AG04449 (cell line): Measurements from ENCODE around the gene TANGO2.

ENCODE experiments used
- CTCF ChIA-PET: fragments of 350-600 bp; formaldehyde crosslinking; extraction: SDS; loops from one replicate; lab custom pipeline; 2021; ENCODE audit warnings: antibody characterized with exemption; lab: Yijun Ruan, JAX
- POLR2A ChIA-PET: fragments of 400-600, 350-600 bp; formaldehyde crosslinking; extraction: SDS; loops from one replicate; lab custom pipeline; 2020; ENCODE audit warnings: antibody characterized with exemption, inconsistent platforms; lab: Yijun Ruan, JAX
- DNase-seq: peaks from one replicate; pipeline ENCODE4 v3.0.0-alpha.2; 2010; ENCODE audit warnings: low read depth, low spot score
- H3K4me3 ChIP-seq: 2 replicates; pipeline ENCODE4 v1.5.1; 2011; ENCODE audit warnings: low read depth, mild to moderate bottlenecking, control low read depth, low read length
- CTCF ChIP-seq: IDR thresholded peaks from one replicate; pipeline ENCODE4 v1.5.1; 2011; ENCODE audit warnings: mild to moderate bottlenecking, moderate library complexity, low read length, control low read depth, inconsistent platforms; ENCODE audit not compliant: insufficient read depth; ENCODE audit errors: missing control alignments

The TANGO2 gene

DNA sequence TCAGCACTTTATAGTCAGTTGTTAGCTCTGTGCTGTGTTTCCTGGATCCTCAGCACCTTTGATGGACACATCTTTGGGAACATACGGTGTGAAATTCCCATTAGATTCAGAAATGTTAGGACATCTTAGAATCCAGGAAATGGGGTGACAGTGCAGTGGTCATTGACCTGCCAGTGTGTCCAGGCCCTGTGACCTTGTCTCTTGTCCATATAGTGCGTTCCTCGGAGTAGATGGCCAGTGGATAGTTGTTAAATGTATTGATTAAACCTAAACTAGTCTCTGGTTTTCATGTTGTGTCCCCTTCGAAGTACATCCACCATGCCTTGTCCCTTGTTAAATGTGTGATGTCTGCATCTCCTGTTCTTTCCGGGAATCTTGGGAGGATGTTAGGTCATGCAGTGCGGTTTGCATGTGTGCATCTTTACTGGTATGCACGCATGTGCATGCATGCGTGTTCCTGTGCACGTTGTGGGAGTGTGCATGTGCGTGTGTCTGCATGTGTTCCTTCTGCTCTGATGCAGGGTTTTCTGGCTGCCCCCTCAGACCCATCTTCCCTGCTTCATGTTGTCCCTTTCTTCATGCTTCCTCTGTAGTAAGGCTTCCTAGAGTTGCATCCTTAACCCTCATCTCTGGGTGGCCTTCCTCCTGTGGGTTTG, 63.1 kb downstream of the TANGO2 start:
- DNase-seq: no peak
- ChIA-PET CTCF (interaction anchor here (1.0 to 1.7 kb wide), 2 partner anchors 17 to 27 kb away, joined by 3 to 5 read pairs; no protein-coding TSS in a partner anchor), POLR2A (interaction anchor here (0.7 kb wide), 1 partner anchor 13 kb away, joined by 4 read pairs; no protein-coding TSS in a partner anchor)
- TF ChIP-seq CTCF: no peak
- H3K4me3 ChIP-seq: no peak overlapping the region

- TF ChIP-seq CTCF: peak; percentile 26
- no peak overlapping the region for H3K4me3 ChIP-seq
- ChIA-PET CTCF (interaction anchor here (0.6 to 1.7 kb wide), 2 partner anchors 14 to 16 kb away, joined by 4 to 5 read pairs; no protein-coding TSS in a partner anchor), POLR2A (no interaction called here)
- no peak for DNase-seq
Observed at GRCh38 chr22:20084547-20085413, 63.9 kb downstream of the TANGO2 start.

DNA sequence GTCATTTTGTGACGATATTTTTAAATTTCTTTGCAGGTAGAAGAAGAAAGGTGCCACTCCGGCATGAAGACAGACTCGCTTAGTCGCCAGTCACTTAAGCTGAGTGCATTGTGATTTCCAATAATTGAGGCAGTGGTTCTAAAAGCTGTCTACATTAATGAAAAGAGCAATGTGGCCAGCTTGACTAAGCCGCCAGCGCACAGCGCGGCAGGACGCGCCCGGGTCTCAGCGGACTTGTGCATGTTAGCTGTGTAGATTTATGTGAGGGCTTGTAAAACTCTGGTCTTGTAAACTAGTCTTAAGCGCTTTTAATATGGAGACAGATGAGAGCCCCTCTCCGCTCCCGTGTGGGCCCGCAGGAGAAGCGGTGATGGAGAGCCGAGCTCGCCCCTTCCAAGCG, 64.7 kb downstream of the TANGO2 start:
- TF ChIP-seq CTCF: no peak
- CTCF ChIA-PET: interaction anchor here (0.6 to 1.7 kb wide), 3 partner anchors 13 to 26 kb away, joined by 4 to 5 read pairs (median 5); no protein-coding TSS in a partner anchor
- H3K4me3 ChIP-seq: no peak overlapping the region
- POLR2A ChIA-PET: no interaction called here
- no peak for DNase-seq

DNA sequence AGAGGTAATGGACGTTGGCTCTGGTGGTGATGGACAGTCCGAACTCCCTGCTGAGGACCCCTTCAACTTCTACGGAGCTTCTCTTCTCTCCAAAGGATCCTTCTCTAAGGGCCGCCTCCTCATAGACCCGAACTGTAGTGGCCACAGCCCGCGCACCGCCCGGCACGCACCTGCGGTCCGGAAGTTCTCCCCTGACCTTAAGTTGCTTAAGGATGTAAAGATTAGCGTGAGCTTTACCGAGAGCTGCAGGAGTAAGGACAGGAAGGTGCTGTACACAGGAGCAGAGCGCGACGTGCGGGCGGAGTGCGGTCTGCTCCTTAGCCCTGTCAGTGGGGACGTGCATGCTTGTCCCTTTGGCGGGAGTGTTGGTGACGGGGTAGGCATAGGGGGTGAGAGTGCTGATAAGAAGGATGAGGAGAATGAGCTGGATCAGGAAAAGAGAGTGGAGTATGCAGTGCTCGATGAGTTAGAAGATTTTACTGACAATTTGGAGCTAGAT, 65.2 kb downstream of the TANGO2 start:
- no peak overlapping the region for H3K4me3 ChIP-seq
- ChIA-PET POLR2A (no interaction called here), CTCF (interaction anchor here (1.0 to 1.7 kb wide), 4 partner anchors 10 to 27 kb away, joined by 3 to 5 read pairs (median 4); no protein-coding TSS in a partner anchor)
- TF ChIP-seq CTCF: no peak
- no peak for DNase-seq

DNA sequence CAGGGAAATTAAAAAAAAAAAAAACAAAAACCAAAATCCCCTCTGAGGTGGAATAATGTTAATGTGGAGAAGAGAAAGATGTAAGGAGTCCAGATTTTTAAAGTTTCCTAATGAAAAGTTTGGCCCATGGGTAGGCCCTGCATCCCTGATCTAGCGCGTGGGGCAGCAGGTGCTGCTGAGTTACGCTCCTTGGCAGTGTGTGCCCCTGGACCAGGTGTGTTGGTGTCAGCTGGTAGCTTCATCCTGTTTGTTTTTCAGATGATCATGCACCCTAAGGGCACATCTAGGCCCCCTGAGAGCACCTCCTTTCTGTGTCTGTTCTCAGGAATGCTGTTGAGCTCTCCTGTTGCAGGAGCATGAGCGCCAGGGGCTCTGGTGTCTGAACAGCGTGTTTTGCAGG, 65.9 kb downstream of the TANGO2 start:
- no peak for DNase-seq
- no peak overlapping the region for H3K4me3 ChIP-seq
- CTCF ChIA-PET: interaction anchor here (1.0 to 1.5 kb wide), 3 partner anchors 10 to 27 kb away, joined by 3 to 5 read pairs (median 4); no protein-coding TSS in a partner anchor
- POLR2A ChIA-PET: no interaction called here
- TF ChIP-seq CTCF: no peak
